GM23338 (cell line): Measurements from ENCODE around the gene HEXD. TPM values are rescaled to one million over a fixed set of nuclear protein-coding genes. Genes with fewer than 3 reads are reported as not detected.

Source experiments
- ATAC-seq: fragments of 200-7000 bp; cut with Tn5 transposase; 3 replicates; pipeline ENCODE4 v1.9.1; 2020
- DNase-seq: peaks from one replicate; pipeline ENCODE4 v3.0.0-alpha.2; 2015; ENCODE audit warnings: low spot score
- H2AFZ ChIP-seq: fragments of 200-600 bp; sonication (generic); 2 replicates; pipeline ENCODE4 v1.8.0; 2016; ENCODE audit warnings: antibody characterized with exemption, mild to moderate bottlenecking, moderate library complexity
- H3F3A ChIP-seq: fragments of 200-600 bp; sonication (generic); replicated peaks from 2 replicates; pipeline ENCODE4 v1.8.0; 2017; ENCODE audit warnings: antibody characterized with exemption, mixed run types, low read depth
- H3K27ac ChIP-seq: fragments of 200-600 bp; sonication (generic); 2 replicates; pipeline ENCODE4 v1.6.1; 2016; ENCODE audit warnings: low read depth
- H3K27me3 ChIP-seq: fragments of 200-600 bp; sonication (generic); 2 replicates; pipeline ENCODE4 v1.8.0; 2016; ENCODE audit warnings: mild to moderate bottlenecking, mixed run types, moderate library complexity; ENCODE audit not compliant: insufficient read depth
- H3K36me3 ChIP-seq: fragments of 200-600 bp; sonication (generic); 2 replicates; pipeline ENCODE4 v1.8.0; 2016; ENCODE audit warnings: mild to moderate bottlenecking; ENCODE audit not compliant: insufficient read depth
- H3K4me1 ChIP-seq: fragments of 200-600 bp; sonication (generic); 2 replicates; pipeline ENCODE4 v1.8.0; 2016; ENCODE audit warnings: mild to moderate bottlenecking, moderate library complexity; ENCODE audit not compliant: insufficient read depth
- H3K4me2 ChIP-seq: fragments of 200-600 bp; sonication (generic); 2 replicates; pipeline ENCODE4 v1.7.1; 2017; ENCODE audit warnings: mixed run types
- H3K4me3 ChIP-seq: fragments of 200-600 bp; sonication (generic); 2 replicates; pipeline ENCODE4 v1.6.1; 2016; ENCODE audit warnings: mixed run types
- H3K79me2 ChIP-seq: fragments of 200-600 bp; sonication (generic); replicated peaks from 2 replicates; pipeline ENCODE4 v1.8.0; 2017; ENCODE audit warnings: mild to moderate bottlenecking; ENCODE audit not compliant: insufficient read depth
- H3K9me2 ChIP-seq: fragments of 200-600 bp; sonication (generic); 2 replicates; pipeline ENCODE4 v1.8.0; 2017; ENCODE audit not compliant: insufficient read depth
- H4K20me1 ChIP-seq: fragments of 200-600 bp; sonication (generic); replicated peaks from 2 replicates; pipeline ENCODE4 v1.8.0; 2017; ENCODE audit warnings: mild to moderate bottlenecking; ENCODE audit not compliant: insufficient read depth
- H3K27ac Mint-ChIP-seq: 2 replicates; pipeline ENCODE4 v1.8.0; 2020; ENCODE audit warnings: inconsistent platforms, mild to moderate bottlenecking, moderate library complexity, mixed read lengths
- H3K27me3 Mint-ChIP-seq: 3 replicates; pipeline ENCODE4 v1.8.0; 2022; ENCODE audit warnings: low read depth, mild to moderate bottlenecking, moderate library complexity, mixed read lengths, inconsistent platforms; ENCODE audit not compliant: insufficient read depth, poor library complexity
- H3K36me3 Mint-ChIP-seq: 3 replicates; pipeline ENCODE4 v1.8.0; 2021; ENCODE audit warnings: low read depth, mild to moderate bottlenecking, inconsistent platforms, moderate library complexity, mixed read lengths
- H3K4me1 Mint-ChIP-seq: 3 replicates; pipeline ENCODE4 v1.8.0; 2020; ENCODE audit warnings: mild to moderate bottlenecking, inconsistent platforms, mixed read lengths
- H3K4me3 Mint-ChIP-seq: 3 replicates; pipeline ENCODE4 v1.8.0; 2021; ENCODE audit warnings: moderate library complexity, mild to moderate bottlenecking, inconsistent platforms, mixed read lengths
- H3K9me3 Mint-ChIP-seq: 3 replicates; pipeline ENCODE4 v1.8.0; 2020; ENCODE audit warnings: moderate library complexity, mild to moderate bottlenecking, inconsistent platforms, mixed read lengths
- CREB1 ChIP-seq: fragments of 250-450 bp; sonication (Bioruptor Pico); IDR thresholded peaks from 2 replicates; pipeline ENCODE4 v1.5.0; 2020; ENCODE audit warnings: low read depth, mild to moderate bottlenecking, moderate library complexity
- CTCF ChIP-seq, 2 experiments: fragments of 200-600 bp in 1 of 2; sonication (generic) in 1 of 2; conservative IDR thresholded peaks; 2 replicates each; pipeline versions ENCODE4 v1.5.1 to v1.6.1; 2016 to 2017; ENCODE audit warnings: antibody characterized with exemption in 2 of 2, low read depth in 2 of 2, mild to moderate bottlenecking in 2 of 2, moderate library complexity in 1 of 2
- ETS1 ChIP-seq: IDR thresholded peaks from 2 replicates; pipeline ENCODE4 v1.6.1; 2016; ENCODE audit warnings: antibody characterized with exemption
- EZH2 ChIP-seq: fragments of 200-600 bp; sonication (generic); IDR thresholded peaks from one replicate; pipeline ENCODE4 v1.8.0; 2017; ENCODE audit warnings: antibody characterized with exemption, mild to moderate bottlenecking, low read depth; ENCODE audit not compliant: unreplicated experiment
- EZH2phosphoT487 ChIP-seq: fragments of 200-600 bp; sonication (generic); IDR thresholded peaks from one replicate; pipeline ENCODE4 v1.8.1; 2018; ENCODE audit warnings: antibody characterized with exemption; ENCODE audit not compliant: unreplicated experiment
- JUNB ChIP-seq: IDR thresholded peaks from one replicate; pipeline ENCODE4 v1.6.1; 2016; ENCODE audit warnings: antibody characterized with exemption; ENCODE audit not compliant: unreplicated experiment
- NANOG ChIP-seq: IDR thresholded peaks from 2 replicates; pipeline ENCODE4 v1.6.1; 2016; ENCODE audit warnings: antibody characterized with exemption, borderline replicate concordance
- POLR2AphosphoS5 ChIP-seq: IDR thresholded peaks from 2 replicates; pipeline ENCODE4 v1.6.1; 2016; ENCODE audit warnings: antibody characterized with exemption, low read depth
- STAT1 ChIP-seq: IDR thresholded peaks from one replicate; pipeline ENCODE4 v1.6.1; 2016; ENCODE audit warnings: antibody characterized with exemption; ENCODE audit not compliant: unreplicated experiment
- ZNF114 ChIP-seq: fragments of 250-450 bp; sonication (Bioruptor Pico); IDR thresholded peaks from 2 replicates; pipeline ENCODE4 v1.5.0; 2020; ENCODE audit warnings: mild to moderate bottlenecking, moderate library complexity
- ZNF331 ChIP-seq: fragments of 250-450 bp; sonication (Bioruptor Pico); IDR thresholded peaks from 2 replicates; pipeline ENCODE4 v1.5.0; 2020; ENCODE audit warnings: low read depth, mild to moderate bottlenecking, moderate library complexity
- polyA plus RNA-seq: library from polyadenylated mRNA; unstranded; fragments of >200 nt; fragmentation: Nextera tagmentation; extraction: Ambion mirVana; gene quantifications from 2 replicates; pipeline ENCODE4 v1.2.1, GENCODE V29; 2016
- total RNA-seq: library from RNA; depleted of rRNA; stranded (reverse); fragments of >200 nt; shearing (Covaris generic); gene quantifications from 2 replicates; pipeline ENCODE4 v1.2.3, GENCODE V29; 2014

The HEXD gene
- total and polyA plus RNA-seq, 2 experiments from 2014 or later, result 11.9 to 31.1 TPM

GRCh38 chr17:82449883-82450356 is 31.8 kb downstream of the HEXD start:
- H4K20me1 ChIP-seq, result no peaks in the 10 kb centered on the region
- H2AFZ ChIP-seq, result peak overlapping the region; percentile 89; the same call in 1 of the 2 replicates

DNA sequence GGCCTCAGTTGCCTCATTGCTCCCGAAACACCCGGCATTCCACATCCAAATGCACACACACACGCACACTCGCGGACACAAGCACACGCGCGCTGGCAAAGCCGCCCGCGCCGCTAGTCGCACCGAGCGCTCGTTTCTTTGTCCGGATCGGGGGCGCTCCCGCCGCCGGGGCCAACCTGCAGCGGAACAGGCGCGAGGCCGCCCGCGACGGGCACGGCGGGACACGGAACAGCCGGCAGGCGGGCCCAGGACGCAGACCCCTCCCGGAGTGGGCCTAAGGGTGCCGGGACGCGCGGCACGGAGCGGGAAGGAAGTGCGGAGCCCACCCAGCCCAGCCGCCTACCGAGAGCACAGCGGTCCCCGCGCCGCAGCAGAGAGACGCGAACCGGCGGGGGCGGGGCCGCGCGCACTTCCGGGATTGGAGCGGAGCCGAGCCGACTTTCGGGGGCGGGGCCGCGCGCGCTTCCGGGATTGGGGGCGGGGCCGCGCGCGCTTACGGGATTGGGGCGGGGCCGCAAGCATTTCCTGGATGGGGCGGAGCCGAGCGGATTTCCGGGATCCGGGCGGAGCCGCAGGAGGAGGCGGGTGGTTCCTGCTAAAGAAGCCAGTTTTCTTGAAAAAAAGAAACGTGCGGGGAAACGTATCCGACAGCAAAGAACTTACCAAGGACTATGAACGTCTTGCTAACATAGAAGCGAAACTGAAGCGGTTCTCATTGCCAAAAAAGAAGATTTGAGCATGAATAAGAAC is 32.4 kb downstream of the HEXD start, which contains the start of gene CYBC1:
TSS of gene CYBC1 (minus strand) at position 396 of the 750 bp plus-strand sequence. CDS start 1,498 bp downstream, outside the sequence.
- Histone ChIP-seq H3K27me3 (no peaks in the 10 kb centered on the region), H3F3A (no peaks in the 10 kb centered on the region; the same call in 1 of the 2 replicates), H3K27ac (peak within 1 kb of the TSS; percentile 26; the same call in 1 of the 2 replicates), H4K20me1 (no peaks in the 10 kb centered on the region), H3K79me2 (0 out of 2 replicates have a peak, but pooled peaks cover 5% of the 10 kb centered on the region), H3K4me2 (peak within 1 kb of the TSS; percentile 86), H3K4me3 (peak within 1 kb of the TSS; percentile 95), H3K36me3 (no peaks in the 10 kb centered on the region), H3K4me1 (peaks cover 17% of the 10 kb centered on the region; the same call in 1 of the 2 replicates), H3K9me2 (no peaks in the 10 kb centered on the region), H2AFZ (peak within 1 kb of the TSS; percentile 89; the same call in 1 of the 2 replicates)
- Mint-ChIP-seq H3K4me3 (peak within 1 kb of the TSS; percentile 79), H3K9me3 (peaks cover 34% of the 10 kb centered on the region), H3K36me3 (peaks cover 5% of the 10 kb centered on the region; the same call in 1 of the 3 replicates), H3K27me3 (peaks cover 11% of the 10 kb centered on the region), H3K27ac (peak within 1 kb of the TSS; percentile 56), H3K4me1 (peaks cover 16% of the 10 kb centered on the region)
- DNase-seq (peak; percentile 97), ATAC-seq (peak; percentile 83)
- no peak for TF ChIP-seq NANOG
- TF ChIP-seq CREB1 (CRISPR knock-in tag), result no peak
- TF ChIP-seq ETS1, result peak; percentile 39; the same call in 1 of the 2 replicates
- TF ChIP-seq CTCF (conservative IDR thresholded peaks at IDR 0.05; ENCODE audit: low read depth in 2 of 2), result no peak
- peak; percentile 81 for TF ChIP-seq POLR2AphosphoS5
- TF ChIP-seq JUNB, result no peak

More at GRCh38 chr17:82449883-82450356, 31.8 kb downstream of the HEXD start:
- Mint-ChIP-seq H3K4me3 (peak overlapping the region; percentile 79), H3K9me3 (peaks cover 32% of the 10 kb centered on the region), H3K36me3 (peaks cover 5% of the 10 kb centered on the region; the same call in 1 of the 3 replicates), H3K27me3 (peaks cover 11% of the 10 kb centered on the region), H3K4me1 (peaks cover 16% of the 10 kb centered on the region), H3K27ac (peak overlapping the region; percentile 56)
- TF ChIP-seq EZH2, result no peak
- no peak for TF ChIP-seq JUNB
- TF ChIP-seq ETS1, result no peak
- TF ChIP-seq STAT1, result no peak
- TF ChIP-seq ZNF114 (CRISPR knock-in tag), result no peak
- no peak for TF ChIP-seq ZNF331 (CRISPR knock-in tag)
- TF ChIP-seq CREB1 (CRISPR knock-in tag), result no peak
- no peak for TF ChIP-seq POLR2AphosphoS5
- TF ChIP-seq EZH2phosphoT487, result no peak
- H3K4me1 ChIP-seq, result peaks cover 17% of the 10 kb centered on the region; the same call in 1 of the 2 replicates
- no peaks in the 10 kb centered on the region for H3K36me3 ChIP-seq
- H3K27ac ChIP-seq, result 0 out of 2 replicates have a peak overlapping the region, but pooled peaks have one; percentile 26
- no peak for DNase-seq
- no peaks in the 10 kb centered on the region for H3K27me3 ChIP-seq
- H3K4me2 ChIP-seq, result peak overlapping the region; percentile 86
- no peaks in the 10 kb centered on the region for H3K9me2 ChIP-seq
- peak overlapping the region; percentile 95 for H3K4me3 ChIP-seq
- H3F3A ChIP-seq, result no peaks in the 10 kb centered on the region; the same call in 1 of the 2 replicates
- no peak for ATAC-seq
- H3K79me2 ChIP-seq, result 0 out of 2 replicates have a peak, but pooled peaks cover 5% of the 10 kb centered on the region
